GM18861 (cell line): Measurements from ENCODE around the gene C5orf47.

Source experiments
- ATAC-seq: cut with Tn5 transposase; IDR thresholded peaks from one replicate; pipeline ENCODE4 v1.9.1; 2021; ENCODE audit not compliant: unreplicated experiment

The C5orf47 gene, protein sequence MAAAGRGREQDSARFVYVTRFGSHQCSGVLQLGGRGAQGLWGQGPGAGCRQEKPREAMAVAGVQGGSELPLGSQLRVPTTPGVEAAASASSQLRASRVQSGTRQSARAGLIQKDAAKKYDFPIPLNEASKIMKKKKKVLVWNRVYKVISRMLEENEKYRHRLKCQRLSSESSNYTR

DNA sequence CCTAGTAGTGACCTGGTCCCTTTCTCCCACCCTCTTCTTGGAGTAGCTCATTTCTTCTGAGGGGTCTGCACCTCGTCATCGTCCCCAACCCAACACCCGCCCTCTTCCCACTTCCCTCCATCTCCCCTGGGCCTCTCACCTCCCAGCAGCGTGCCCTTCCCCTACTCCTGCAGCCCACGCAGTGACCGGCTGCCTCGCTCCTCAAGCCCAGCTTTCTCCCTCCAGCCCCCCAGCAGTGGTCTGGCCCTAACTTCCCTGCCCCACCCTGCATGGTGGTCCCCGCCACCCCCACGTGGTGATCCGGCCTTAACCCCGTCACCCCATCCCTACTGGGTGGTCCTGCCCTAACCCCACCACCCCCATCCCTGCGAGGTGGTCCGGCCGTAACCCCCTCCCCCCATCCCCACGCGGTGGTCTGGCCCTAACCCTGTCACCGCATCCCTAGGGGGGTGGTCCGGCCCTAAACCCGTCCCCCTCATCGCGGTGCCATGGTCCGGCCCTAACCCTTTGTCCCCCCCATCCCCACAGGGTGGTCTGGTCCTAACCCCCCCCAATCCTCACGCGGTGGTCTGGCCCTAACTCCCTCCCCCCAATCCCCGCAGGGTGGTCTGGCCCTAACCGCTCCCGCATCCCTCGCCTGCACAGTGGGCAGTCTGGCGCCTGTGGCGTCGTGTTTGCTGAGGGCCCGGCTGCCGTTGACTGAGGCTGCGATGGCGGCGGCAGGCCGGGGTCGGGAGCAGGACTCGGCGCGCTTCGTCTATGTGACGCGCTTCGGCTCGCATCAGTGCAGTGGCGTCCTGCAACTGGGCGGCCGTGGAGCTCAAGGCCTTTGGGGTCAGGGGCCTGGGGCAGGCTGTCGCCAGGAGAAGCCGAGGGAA is at the start of gene C5orf47:
Gene C5orf47 (plus strand): TSS at position 617 of the 878 bp plus-strand sequence. CDS start 94 bp downstream, at position 711.
- no peak for ATAC-seq

DNA sequence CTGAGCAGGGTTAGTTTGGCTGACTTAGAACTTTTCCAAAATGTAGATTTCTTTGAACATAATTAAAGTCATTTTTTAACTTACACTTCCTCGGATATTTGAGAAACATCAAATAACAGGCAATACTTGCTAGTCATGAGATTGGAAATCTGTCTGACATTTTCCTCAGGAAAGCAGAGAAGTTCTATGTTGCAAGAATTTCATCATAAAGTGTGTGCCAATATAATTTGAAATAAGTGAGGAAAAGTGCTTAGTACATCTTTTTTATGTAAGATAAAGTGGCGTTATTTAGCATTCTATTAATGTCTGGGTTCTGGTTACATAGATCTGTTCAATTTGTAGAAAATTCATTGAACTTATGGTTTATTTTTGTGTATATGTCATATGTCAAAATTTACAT is 48.7 kb upstream of the C5orf47 start:
- ATAC-seq = no peak

DNA sequence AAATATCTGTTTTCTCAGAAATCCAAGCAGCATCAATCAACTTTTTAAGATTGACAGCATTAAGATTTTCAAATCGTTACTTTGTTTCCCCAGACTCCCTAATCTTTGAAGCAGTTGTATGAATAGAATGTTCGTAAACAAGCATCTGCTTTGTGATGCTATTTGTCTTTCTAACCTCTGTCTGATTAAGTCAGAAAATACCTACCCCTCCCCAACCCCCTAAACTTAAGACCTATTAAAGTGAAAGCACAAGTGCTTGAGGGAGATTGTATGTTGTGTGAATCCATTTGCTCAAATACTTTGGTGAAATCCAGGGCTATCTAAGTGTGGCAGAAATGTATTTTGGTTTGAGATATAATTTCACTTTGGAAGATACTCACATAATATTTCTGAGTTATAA is 47.9 kb upstream of the C5orf47 start:
- ATAC-seq = no peak

DNA sequence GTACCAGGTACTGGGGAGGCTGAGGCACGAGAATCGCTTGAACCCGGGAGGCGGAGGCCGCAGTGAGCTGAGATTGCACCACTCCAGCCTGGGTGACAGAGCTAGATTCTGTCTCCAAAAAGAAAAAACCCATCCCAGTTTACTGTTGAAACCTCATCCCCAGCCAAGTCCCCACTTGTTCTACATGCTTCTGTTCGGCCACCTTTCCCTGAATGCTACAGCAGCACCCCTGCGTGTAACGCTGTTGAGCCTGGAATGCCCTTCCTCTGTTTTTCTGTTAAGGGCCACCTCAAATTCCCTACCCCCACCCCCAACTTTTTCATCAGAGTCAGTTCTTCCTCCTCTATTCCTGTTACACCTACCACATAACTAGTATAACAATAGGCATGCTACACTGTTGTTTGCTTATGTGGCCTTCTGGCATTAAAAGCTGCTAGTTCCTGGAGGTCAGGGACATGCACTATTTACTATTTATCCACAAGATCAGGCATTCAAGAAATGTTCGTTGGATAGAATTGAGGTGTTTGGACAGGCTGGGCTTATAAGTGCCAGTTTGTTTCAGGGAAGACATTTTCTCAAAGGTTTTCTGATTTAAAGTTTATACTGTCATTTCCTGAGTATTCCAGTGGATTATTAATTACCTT is 47.1 kb upstream of the C5orf47 start:
- ATAC-seq = no peak

DNA sequence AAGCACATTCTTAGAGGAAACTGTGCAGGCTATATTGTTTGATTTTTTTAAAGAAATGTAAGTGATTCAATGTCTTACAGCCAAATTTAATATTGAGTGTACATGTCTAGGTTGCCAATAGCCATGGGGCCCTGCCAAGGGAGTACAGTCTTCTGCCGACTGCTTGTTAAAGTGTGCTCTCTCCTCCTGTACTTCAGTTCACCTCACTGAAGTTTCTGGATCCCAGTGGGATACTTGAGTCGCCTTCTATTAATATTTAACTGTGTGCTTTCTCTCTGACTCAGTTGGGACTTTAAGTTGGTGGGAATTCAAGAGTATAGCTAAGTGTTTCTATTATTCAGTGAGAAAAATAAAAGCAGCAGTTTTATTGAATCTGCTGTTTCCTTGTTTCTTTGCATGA is 44.5 kb upstream of the C5orf47 start:
- no peak for ATAC-seq

DNA sequence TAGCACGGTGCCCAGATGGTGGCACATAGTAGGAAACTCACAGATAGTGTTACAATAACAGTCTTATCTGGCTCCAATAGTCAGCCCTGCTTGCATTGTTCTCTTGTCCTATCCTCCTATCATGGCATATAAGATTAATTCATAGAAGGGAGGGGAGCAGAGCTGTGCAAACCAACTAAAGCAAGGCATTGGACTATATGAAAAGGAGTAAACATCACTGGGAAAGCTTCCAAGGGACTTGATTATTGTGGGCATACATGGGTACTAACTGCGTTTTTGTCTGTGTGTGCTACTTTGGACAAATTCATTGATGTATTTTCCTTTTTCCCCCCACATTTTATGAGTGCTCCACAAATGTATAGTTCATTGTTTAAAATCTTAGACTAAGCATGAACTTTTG is 43.8 kb upstream of the C5orf47 start:
- no peak for ATAC-seq

DNA sequence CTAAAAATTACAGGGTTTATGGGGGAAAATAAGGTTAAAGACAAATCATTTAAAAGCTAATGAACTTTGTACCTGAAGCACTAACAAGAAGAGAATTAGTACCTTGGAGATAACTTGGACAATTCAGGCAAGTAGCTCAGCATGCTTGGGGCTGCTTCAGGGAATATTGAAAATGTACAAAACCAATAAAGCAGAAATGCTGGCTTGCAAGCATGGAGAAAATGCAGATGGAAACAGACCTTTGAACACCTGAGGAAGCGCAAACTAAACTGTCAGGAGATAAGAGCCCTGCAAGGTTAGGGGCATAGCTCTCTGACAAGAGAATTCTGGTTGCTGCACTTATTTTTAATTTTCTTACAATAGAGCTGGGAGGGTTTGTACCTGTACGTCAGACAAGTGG is 42.6 kb upstream of the C5orf47 start:
- ATAC-seq = no peak

DNA sequence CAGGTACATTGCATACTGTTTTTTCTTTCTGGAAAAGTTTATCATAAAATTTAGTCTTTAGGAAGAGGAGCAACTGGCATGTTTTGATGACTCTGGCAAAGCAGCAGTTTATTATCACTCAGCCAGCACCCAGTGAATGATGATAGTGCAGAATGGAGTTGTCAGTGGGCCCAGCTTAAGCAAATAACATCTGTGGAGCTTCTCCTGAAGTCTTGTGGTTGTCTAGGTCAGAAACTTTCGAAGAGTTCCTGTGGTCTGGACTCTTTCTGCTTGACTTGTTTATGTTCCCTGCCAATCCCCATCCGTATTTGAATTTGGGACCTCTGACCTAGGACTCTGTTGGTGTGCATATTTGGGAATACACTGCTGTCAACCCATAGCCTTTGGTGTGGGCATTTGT is 38.1 kb upstream of the C5orf47 start:
- ATAC-seq = no peak

DNA sequence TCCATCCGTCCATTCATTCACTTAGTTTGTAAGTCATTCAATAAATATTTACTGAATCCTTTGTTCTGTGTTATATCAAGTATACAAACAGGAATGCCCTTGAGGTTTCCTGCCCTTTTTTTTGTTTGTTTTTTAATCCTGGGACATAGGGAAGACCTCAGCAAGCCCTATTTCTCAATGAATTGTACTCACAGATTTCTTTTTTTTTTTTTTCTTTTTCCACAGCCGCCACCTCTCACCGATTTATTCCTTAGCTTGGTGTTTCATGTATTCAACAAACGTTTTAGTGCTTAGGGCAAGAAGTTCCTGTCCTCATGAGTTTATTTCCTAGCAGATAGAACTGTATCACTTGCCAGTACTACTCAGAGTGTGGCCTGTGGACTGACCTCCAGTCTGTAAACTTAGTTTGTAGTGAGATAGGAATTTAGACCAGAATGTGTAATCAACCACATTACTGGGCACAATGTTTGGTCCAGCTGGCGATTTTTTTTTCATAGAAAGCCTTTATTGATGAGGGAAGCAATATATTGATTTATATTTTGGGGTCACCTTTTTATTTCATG is 35.4 kb upstream of the C5orf47 start:
- no peak for ATAC-seq

DNA sequence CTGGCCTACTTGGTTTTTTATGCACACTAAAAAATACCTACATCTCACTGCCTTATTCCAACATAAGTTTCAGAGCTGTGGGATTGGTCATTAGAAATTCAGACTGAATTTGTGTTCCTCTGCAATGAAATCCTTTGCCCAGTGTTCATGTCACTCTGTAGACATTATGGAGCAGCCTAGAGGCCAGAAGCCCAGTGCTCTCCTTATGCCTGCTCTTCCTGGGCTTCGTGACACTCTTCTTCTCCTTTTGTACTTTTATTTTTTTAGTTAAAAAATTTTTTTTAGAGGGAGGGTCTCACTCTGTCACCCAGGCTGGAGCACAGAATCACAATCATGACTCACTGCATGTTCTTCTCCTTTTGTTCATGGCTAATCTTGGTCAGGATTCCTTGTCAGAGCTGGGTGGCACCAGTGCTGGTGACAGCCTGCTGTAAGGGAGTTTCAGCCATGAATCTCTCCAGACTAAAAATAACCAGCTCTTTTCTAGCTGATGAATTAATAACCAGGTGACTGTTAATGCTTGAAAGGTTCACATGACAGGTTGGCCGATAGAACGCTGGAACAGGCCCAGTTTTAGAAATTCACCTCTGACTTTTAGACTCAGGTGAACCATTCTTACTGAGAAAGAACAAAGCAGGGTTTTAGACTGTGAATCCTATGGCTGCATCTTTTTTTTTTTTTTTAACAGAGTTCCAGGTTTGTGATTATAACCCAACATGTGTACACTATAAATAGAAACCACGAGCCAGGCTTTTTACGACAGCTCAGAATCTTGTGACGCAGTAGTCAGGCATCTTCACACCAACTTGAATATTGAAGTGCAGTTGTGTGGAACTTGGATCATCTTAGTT is 34.1 kb upstream of the C5orf47 start:
- peak; percentile 84 for ATAC-seq

DNA sequence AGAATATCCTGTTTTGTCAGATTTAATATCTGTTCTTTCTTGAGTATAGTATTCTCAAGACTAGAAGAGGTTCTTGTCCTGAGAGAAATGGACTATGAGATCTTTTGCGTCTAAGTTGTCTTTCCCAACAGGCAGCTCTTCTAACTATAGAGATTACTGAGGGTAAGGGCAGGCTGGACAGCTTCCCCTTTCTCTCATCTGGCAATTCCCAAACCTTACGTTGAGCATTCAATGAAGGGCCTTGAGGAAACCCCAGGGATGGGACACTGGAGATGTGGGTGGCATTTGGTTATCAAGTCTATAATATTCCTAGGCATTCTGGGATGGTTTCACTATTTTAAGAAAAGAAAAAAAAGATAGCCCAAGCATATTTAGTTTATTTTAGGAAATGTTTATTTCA is 28.0 kb upstream of the C5orf47 start:
- no peak for ATAC-seq

DNA sequence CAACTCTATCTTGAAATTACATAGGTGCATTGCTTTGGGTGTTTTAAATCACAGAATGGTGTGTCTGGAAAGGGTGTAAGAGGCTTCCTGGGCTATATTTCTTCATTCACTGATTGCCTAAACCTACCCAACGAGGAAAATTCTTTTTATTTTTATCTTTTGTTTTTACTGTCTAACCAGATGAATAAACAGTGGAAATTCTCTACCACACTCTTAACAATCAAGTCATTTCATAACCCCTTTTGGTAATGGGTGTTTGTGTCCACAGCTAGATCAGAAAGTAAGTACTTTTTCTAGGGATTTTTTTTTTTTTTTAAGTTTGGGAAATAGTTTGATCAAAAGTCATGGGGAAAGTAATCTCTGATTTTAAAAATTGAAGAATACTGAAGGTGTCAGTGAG is 27.6 kb upstream of the C5orf47 start:
- ATAC-seq = no peak

DNA sequence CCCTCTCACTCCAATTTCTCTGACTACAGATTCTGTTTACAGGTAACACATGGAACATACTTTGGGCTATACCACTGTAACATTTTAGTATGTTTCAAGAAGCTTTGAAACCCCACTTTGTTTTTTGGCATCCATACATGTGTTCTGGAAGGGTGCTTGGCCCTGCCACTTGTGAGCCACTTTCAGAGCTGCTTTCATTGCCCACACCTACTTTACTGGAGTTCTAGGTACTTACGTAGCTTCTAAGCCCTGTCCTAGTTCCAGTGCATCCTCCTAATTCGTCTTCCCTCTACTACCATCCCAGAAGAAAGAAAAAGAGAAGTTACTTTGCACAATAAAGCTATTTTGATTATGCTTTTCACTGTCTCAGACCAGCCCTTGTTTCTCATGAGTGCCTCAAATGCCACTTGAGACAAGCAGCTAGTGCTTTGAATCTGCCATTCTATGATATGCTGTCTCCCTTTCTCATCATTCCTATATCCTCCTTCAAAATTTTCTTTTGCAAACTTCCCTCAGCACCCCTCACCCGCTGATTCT is 26.5 kb upstream of the C5orf47 start:
- ATAC-seq = no peak

DNA sequence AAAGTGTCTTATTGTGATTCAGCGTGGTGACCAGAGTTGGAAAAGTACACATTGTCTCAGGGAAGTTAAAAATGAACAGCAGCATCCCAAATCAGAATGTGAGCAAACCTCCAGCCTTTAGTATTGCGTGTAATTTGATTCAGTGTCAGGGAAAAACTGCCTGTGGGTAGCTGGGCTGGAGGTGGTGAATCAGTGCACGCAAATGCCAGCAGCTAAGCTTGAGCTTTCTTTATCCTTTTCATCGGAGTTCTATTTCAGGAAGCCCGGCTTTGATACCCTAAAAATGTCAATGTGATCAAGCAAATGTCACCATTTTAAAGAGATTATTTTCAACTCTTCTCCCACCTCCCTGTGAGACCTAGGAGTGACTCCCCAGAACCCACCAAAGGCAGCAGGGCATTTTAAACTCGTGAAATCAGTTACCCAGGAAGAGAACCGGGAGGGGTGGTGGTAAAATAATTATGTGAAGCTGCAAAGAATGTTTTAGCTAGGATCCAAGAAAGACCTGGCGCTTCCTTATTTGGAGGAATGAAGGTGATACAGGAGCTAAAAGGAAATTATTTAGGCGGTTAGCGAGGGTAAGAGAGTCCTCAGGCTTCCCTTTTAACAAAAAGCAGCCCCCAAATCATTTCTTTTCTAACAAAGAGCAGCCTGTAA is 25.7 kb upstream of the C5orf47 start:
- no peak for ATAC-seq

DNA sequence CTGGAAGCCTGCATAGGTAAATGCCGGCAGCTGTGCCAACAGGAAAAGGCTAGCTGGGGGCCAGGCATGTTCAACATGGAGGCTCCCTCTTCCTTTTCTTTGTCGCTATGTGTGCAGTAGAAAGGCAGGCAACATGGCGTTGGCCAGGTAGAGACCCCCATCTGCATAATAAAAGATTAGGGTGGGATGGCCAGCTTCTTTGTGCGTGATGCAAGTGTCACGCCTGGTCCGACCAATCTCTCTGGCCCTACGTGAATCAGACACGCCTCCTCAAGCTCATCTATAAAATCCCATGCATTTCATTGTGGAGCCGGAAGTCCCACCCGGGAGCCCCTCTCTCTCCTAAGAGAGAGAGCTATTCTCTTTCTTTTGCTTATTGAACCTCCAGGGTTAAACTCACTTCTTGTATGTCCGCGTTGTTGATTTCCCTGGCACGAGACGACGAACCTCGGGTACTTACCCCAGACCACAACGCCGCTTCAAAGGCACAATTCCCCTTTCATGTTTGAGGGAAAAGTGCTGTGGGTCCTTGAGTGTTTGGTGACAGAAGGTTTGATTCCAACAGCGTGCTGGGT is 25.0 kb upstream of the C5orf47 start:
- ATAC-seq = no peak

DNA sequence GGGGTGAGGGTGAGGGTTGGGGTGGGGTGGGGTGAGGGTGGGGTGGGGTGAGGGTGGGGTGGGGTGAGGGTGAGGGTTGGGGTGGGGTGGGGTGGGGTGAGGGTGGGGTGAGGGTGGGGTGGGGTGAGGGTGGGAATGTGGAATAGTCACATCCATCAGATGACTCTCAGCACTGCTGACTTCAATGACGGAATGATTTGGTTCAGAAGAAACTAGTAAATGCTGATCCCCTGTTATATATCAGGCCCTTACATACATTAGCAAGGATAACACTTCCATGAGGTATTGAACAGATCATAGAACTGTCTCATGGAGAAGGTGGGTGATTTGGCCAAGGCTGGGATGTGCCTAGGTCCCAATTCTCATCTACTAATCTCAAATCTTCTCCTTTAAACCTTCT is 24.5 kb upstream of the C5orf47 start:
- ATAC-seq = no peak

DNA sequence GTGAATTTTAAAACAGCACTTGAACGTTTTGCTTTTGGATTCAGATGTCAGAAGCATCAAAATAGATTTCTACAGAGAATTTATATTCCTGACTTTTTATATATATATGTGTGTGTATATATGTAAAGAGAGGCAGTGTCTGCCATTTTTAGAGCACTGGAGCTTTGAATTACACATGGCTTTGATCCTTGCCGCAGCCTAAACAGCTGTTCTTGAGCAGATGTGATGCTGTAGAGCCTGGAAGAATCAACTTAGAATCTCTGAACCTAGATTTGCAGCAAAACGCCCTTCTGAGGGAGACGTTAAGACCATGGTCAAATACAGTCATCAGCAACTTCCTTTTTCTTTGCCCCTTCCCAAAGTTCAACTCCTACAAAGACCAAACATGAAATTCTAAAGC is 21.7 kb upstream of the C5orf47 start:
- ATAC-seq = no peak

DNA sequence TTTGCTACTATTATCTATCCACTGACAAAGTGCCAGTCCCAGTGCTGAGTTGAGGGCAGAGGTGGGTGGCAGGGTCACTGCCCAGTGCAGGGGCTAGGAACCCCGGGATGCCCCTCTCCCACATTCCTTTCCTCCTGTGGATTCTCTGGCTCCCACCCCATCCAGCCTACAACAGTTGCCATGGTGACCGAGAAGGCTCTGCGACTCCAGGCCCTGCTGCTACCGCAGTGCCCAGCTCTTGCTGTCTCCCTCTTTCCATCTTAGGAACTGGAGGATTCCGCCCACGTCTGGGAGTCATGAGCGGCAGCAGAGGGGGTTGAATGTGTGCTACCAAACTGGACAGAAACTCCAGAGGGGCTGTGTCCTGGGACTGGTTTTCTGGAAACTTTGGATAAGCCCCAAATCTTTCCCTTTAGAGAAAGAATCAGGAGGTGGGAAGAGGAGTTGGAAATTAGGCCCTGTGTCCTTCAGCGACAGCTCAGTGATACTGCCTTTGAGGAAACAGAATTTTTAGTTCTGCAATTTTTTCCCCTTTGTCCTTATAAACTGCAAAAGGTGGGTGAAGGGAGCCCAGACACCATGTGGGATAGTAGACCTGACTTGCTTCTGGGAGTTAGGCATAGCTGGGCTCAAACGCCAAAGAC is 20.7 kb upstream of the C5orf47 start:
- ATAC-seq = no peak
